ENCODE measurements around the gene PAK6.

PAK6 gene

GRCh38 chr15:40277471-40277870, 38.6 kb downstream of the PAK6 start:
- peak in 1 of 14 donors; percentile 15 for DNase-seq

GRCh38 chr15:40278026-40278425, 39.2 kb downstream of the PAK6 start:
- DNase-seq = no peak

GRCh38 chr15:40279437-40280141, 40.7 kb downstream of the PAK6 start:
- peak in 12 of 14 donors; percentile 15 to 72 (median 42) for DNase-seq

GRCh38 chr15:40280260-40281056, 41.6 kb downstream of the PAK6 start:
- no peak for DNase-seq

- no peak for DNase-seq
Observed at GRCh38 chr15:40281057-40281800, 42.4 kb downstream of the PAK6 start.

GRCh38 chr15:40281801-40282146, 42.9 kb downstream of the PAK6 start:
- no peak for DNase-seq

- DNase-seq = no peak
Observed at GRCh38 chr15:40282147-40282868, 43.4 kb downstream of the PAK6 start.

GRCh38 chr15:40282869-40283614, 44.2 kb downstream of the PAK6 start, which contains the start of gene ANKRD63:
TSS of gene ANKRD63 (minus strand) at chr15:40283064. CDS start at chr15:40282586, 478 bp downstream.
- DNase-seq = no peak

- no peak for DNase-seq
Observed at GRCh38 chr15:40283615-40284300, 44.9 kb downstream of the PAK6 start.

GRCh38 chr15:40285151-40285550, 46.3 kb downstream of the PAK6 start:
- no peak for DNase-seq

GRCh38 chr15:40285554-40286011, 46.7 kb downstream of the PAK6 start:
- no peak for DNase-seq

- no peak for DNase-seq
Observed at GRCh38 chr15:40286061-40286532, 47.2 kb downstream of the PAK6 start.

- DNase-seq = no peak
Observed at GRCh38 chr15:40286794-40287193, 47.9 kb downstream of the PAK6 start.

GRCh38 chr15:40287505-40287904, 48.6 kb downstream of the PAK6 start:
- no peak for DNase-seq

- no peak for DNase-seq
Observed at GRCh38 chr15:40287968-40288367, 49.1 kb downstream of the PAK6 start.

GRCh38 chr15:40289140-40289775, 50.4 kb downstream of the PAK6 start:
- DNase-seq = no peak

GRCh38 chr15:40290545-40290917, 51.7 kb downstream of the PAK6 start:
- no peak for DNase-seq

GRCh38 chr15:40290918-40291574, 52.2 kb downstream of the PAK6 start:
- DNase-seq = no peak

GRCh38 chr15:40292246-40292645, 53.4 kb downstream of the PAK6 start:
- DNase-seq = no peak

GRCh38 chr15:40293006-40293405, 54.1 kb downstream of the PAK6 start:
- no peak for DNase-seq
